GM18858 (cell line): Measurements from ENCODE around the gene UBE4B.

Source experiments
- ATAC-seq: cut with Tn5 transposase; IDR thresholded peaks from one replicate; pipeline ENCODE4 v1.9.1; 2021; ENCODE audit not compliant: unreplicated experiment

Gene UBE4B

GRCh38 chr1:10033359-10033845 is 644 bp downstream of the UBE4B start:
- peak; percentile 3 for ATAC-seq

GRCh38 chr1:10042746-10043145 is 10.0 kb downstream of the UBE4B start:
- ATAC-seq: no peak

GRCh38 chr1:10045480-10046355 is 13.0 kb downstream of the UBE4B start:
- no peak for ATAC-seq

GRCh38 chr1:10046356-10047085 is 13.8 kb downstream of the UBE4B start:
- no peak for ATAC-seq

GRCh38 chr1:10048601-10049000 is 15.8 kb downstream of the UBE4B start:
- ATAC-seq: no peak

- ATAC-seq: no peak
Measured at GRCh38 chr1:10050611-10051010, 17.9 kb downstream of the UBE4B start.

GRCh38 chr1:10051656-10052055 is 18.9 kb downstream of the UBE4B start:
- no peak for ATAC-seq

- ATAC-seq: no peak
Measured at GRCh38 chr1:10052347-10052746, 19.6 kb downstream of the UBE4B start.

GRCh38 chr1:10054465-10054864 is 21.7 kb downstream of the UBE4B start:
- ATAC-seq: no peak

GRCh38 chr1:10056599-10056987 is 23.8 kb downstream of the UBE4B start:
- ATAC-seq: no peak

- ATAC-seq: no peak
Measured at GRCh38 chr1:10057343-10057742, 24.6 kb downstream of the UBE4B start.

- no peak for ATAC-seq
Measured at GRCh38 chr1:10057796-10058195, 25.0 kb downstream of the UBE4B start.

- ATAC-seq: no peak
Measured at GRCh38 chr1:10059342-10059718, 26.6 kb downstream of the UBE4B start.

- no peak for ATAC-seq
Measured at GRCh38 chr1:10060311-10061100, 27.7 kb downstream of the UBE4B start.

GRCh38 chr1:10061276-10061675 is 28.5 kb downstream of the UBE4B start:
- ATAC-seq: no peak

GRCh38 chr1:10063878-10064277 is 31.1 kb downstream of the UBE4B start:
- ATAC-seq: no peak

- no peak for ATAC-seq
Measured at GRCh38 chr1:10064416-10065343, 31.9 kb downstream of the UBE4B start.

GRCh38 chr1:10065344-10065685 is 32.6 kb downstream of the UBE4B start:
- no peak for ATAC-seq

- ATAC-seq: no peak
Measured at GRCh38 chr1:10065760-10066159, 33.0 kb downstream of the UBE4B start.

GRCh38 chr1:10068605-10069294 is 36.0 kb downstream of the UBE4B start:
- ATAC-seq: no peak
